HG03045 (cell line): ENCODE measurements around the gene SMAD4.
"Not testable (repeated sequence)": the region's sequence is repeated elsewhere in the genome, so short reads cannot be mapped to it uniquely, and the experiment has no call there.

Experiments
- ATAC-seq: cut with Tn5 transposase; IDR thresholded peaks from one replicate; pipeline ENCODE4 v1.9.1; 2021; ENCODE audit warnings: mild to moderate bottlenecking, moderate library complexity; ENCODE audit not compliant: unreplicated experiment

The SMAD4 gene

DNA sequence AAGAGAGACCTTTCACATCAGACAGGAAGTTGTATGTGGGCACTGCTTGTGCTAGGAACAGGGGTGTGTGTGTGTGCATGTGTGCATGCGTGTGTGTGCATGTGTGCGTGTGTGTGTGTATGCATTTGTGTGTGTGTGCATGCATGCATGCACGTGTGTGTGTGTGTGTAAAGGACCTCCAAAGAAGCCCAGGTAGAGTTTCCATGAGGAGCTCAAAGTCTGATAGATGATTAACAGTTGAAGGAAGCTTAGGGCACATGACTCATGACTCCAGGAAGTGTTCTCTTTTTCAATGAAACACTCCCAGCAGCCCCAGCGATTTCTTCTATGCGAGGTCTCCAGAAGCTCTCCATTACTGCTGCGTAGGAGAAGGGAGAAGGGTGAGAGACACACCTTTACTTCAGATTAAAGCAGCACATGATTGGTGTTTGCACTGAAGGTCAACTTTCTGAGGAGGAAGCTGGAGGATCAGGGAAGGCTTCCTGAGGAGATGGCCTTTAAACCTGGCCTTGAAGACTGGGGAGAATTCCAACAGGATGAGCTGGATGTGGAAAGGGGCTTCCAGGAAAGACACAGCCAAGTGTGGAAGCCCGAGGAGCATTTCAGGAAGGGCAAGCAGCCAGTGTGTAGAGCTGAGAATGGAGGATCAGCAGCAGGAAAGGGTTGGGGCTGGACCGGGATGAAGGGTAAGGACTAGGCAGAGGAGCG lies 77.7 kb downstream of the SMAD4 start:
- ATAC-seq, result no peak

DNA sequence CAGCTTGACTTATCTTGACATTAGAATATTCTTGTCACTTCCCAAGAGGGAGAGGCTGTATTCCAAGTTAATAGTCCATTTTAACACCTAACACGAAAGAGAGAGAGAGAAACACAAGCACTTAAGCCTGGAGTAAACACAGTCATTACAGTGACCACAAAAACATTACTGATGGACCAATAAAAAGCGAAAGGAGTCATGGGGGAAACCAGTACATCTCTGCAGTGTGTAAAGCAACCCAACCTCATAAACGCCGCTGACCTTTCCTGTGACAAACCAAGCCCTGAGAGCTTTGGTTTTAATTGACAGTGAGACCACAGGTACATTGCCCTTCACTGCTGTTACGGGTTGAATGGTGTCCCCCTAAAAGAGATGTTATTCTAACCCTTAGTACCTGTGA lies 78.3 kb downstream of the SMAD4 start:
- ATAC-seq, result no peak

DNA sequence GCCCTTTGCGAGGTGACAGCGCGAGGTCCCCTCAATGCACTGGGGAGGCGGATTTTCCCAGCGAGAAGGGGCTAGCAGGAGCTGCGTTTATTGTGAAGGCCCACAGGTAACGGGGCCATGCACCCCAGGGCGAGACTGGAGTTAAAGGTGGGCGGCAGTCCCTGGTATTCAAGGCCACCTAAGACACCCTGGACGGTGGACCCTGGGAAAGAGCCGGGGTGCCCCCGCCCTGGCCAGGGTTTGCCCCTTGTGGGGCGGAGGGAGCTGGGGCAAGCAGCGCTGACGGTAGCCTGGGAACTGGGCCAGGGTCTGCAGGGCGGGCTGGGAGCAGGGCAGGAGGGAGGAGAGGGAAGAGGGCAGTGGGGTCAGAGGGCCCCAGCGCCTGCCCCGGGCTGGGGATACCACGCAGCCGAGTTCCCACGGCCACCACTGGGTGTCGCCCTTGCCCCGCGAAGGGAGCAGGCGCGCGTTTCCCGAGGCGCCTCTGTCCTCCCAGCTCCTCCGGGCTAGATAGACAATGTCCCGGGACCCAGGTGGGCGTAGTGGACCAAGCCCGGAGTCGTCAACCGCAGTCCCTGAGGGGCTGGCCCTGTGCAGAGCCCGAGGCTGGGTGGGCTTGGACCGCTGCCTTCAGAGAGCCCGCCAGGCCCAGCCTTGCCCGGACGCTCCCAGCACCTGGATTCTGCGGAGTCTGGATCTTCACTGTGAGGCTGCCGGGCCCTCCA lies 80.2 kb downstream of the SMAD4 start:
- peak; percentile 86 for ATAC-seq

DNA sequence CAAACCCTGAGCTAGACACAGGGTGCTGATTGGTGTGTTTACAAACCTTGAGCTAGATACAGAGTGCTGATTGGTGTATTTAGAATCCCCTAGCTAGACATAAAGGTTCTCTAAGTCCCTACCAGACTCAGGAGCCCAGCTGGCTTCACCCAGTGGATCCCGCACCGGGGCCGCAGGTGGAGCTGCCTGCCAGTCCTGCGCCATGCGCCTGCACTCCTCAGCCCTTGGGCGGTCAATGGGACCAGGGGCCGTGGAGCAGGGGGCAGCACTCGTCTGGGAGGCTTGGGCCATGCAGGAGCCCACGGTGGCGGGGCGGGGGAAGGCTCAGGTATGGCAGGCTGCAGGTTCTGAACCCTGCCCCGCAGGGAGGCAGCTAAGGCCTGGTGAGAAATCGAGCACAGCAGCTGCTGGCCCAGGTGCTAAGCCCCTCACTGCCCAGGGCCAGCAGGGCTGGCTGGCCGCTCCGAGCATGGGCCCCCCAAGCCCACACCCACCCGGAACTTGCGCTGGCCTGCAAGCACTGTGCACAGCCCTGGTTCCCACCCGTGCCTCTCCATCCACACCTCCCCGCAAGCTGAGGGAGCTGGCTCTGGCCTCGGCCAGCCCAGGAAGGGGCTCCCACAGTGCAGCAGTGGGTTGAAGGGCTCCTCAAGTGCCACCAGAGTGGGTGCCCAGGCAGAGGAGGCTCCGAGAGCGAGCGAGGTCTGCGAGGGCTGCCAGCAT lies 81.8 kb downstream of the SMAD4 start:
- not testable (repeated sequence) for ATAC-seq

DNA sequence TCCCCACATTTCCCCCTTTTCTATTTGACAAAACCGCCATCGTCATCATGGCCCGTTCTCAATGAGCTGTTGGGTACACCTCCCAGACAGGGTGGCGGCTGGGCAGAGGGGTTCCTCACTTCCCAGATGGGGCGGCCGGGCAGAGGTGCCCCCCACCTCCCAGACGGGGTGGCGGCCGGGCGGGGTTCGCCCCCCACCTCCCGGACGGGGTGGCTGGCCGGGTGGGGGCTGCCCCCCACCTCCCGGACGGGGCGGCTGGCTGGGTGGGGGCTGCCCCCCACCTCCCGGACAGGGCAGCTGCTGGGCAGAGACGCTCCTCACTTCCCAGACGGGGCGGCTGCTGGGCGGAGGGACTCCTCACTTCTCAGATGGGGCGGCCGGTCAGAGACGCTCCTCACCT lies 87.0 kb downstream of the SMAD4 start:
- not testable (repeated sequence) for ATAC-seq

DNA sequence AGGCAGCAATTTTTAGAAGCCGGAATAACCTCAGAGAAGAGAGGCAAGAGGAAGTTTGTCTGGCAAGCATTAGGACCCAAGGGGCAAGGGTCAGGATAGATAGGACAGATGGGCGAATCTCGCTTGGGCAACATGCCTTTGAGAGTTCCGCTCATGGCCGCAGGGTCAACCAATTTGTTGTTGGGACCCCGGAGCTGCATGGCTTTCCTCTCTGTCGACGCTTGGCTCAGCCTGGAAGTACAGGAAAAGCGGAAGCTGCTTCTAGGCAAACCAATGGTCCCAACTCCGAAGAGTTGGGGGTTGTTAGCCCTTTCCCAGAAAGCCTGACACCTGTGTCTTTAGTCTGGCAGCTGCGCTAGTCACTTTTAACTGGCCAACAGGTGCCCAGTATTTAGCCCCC lies 89.5 kb downstream of the SMAD4 start:
- not testable (repeated sequence) for ATAC-seq

GRCh38 chr18:51119976-51120375 lies 90.0 kb downstream of the SMAD4 start:
- not testable (repeated sequence) for ATAC-seq

- ATAC-seq, result no peak
Measured at GRCh38 chr18:51120809-51121596, 91.0 kb downstream of the SMAD4 start.

GRCh38 chr18:51121597-51121857 lies 91.5 kb downstream of the SMAD4 start:
- ATAC-seq, result no peak

- ATAC-seq, result no peak
Measured at GRCh38 chr18:51122266-51123045, 92.4 kb downstream of the SMAD4 start.

DNA sequence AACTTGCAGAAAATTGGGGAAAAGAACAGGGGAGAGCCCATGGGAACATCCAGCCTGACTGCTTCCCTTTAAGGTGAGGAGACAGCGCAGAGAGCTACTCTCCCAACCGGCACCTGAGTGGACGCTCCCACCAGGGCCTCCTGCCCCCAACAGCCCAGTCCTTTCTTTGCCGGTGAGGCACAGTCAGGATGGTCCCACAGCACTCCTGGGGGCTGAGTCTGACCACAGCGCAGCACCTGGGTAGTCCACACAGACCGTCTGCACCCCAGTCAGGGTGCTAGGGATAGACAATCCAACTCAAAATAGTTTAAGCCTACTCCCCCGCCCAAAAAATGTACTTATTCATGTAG lies 93.0 kb downstream of the SMAD4 start:
- no peak for ATAC-seq

DNA sequence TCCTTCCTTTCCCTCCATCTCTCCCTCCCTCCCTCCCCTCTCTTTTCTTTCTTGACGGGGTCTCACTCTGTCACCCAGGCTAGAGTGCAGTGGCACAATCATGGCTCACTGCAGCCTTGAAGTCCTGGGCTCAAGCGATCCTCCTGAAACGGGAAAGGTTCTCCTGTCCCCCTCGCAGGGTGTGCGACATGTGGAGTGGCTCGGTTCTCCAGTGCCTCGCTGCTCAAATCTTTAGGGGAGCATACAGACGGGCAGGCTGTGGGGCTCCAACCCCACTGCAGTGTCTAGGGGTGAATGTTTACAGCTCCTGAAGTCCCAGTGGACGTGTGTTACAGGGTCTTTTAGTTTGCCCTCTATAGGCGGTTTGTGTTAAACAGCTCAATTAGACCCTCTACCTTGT lies 93.5 kb downstream of the SMAD4 start:
- no peak for ATAC-seq

DNA sequence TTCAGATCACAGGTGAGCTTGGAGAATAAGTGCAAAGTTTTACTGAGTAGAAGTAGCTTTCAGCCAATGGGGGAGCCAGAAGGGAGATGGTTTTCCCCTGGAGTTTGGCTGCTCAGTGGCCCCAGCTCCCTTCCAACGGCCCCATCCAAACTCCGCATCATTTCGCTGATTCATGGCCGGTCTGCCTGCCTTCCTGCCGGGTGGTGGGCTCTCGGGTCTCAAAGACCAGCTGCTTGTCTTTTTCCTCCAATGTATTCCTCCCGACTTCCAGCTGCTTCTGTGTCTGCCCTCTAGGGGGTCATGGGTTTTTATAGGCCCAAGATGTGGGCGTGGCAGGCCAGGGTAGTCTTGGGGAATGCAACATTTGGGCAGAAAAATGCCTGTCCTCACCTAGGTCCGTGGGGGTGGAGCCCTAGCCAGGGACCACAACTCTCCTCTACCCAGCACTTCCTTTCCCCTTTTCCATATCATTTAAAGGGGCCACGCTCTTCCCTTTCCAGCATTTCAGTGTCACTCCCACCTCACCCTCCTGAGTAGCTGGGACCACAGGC lies 94.0 kb downstream of the SMAD4 start:
- ATAC-seq, result no peak

DNA sequence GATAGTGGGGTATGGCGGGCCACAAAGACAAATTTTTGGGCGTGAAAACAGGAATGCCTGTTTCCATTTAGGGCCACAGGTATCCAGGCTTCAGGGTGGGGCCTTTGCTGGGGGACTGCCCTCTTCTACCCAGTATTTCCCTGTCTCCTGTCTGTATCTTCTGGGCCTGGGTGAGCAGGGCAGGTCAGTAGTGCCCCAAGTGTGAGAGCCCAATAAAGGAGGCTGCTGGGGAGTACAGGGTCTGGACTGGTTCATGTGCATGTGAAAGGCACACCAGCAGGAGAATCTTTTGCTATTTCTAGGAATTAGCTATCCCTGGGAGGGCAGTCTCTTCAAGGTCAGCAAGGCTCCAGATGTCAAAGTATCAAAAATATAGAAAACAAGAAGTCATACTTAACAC lies 96.0 kb downstream of the SMAD4 start:
- ATAC-seq, result no peak

- ATAC-seq, result no peak
Measured at GRCh38 chr18:51127664-51128063, 97.7 kb downstream of the SMAD4 start.

GRCh38 chr18:51128533-51128932 lies 98.5 kb downstream of the SMAD4 start:
- no peak for ATAC-seq

DNA sequence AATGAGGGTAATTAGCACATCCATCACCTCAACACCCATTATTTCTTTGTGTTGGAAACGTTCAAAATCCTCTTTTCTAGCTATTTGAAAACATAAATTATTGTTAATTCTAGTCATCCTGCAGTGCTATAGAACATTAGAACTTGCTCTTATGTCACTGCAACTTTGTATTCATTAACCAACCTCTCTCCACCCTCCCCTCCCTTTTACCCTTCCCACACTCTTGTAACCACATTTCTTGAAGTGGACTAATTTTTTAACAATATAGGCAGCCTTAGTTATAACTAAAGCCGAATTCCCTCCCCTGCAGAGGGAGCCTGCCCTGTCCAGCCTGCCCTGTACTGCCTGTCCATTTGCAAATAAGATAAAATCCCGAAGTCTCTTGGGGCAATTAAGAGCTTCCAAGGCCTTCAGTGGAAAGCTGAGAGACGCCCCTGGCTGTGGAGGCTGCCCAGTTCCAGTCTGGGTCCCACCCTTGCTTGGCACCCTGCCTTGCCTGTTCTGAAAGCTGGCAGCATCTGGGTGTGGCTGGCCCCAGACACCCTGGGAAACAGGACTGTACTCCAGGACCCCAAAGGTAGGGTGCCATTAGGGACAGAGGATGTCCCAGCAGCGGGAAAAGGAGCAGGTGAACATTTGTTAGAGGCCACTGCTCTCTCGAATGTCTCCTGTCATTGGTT lies 102.4 kb downstream of the SMAD4 start:
- ATAC-seq, result no peak

- no peak for ATAC-seq
Measured at GRCh38 chr18:51133580-51134160, 103.7 kb downstream of the SMAD4 start.
